RWPE1 (cell line): ENCODE data around the gene CCDC126.

Source experiments
- CTCF ChIA-PET: fragments of 350-600 bp; sonication (Branson Sonifier 250); formaldehyde crosslinking; extraction: SDS; loops from one replicate; lab custom pipeline; 2021; lab: Yijun Ruan, JAX
- POLR2A ChIA-PET: fragments of 400-600 bp; formaldehyde crosslinking; extraction: SDS; loops from one replicate; lab custom pipeline; 2020; ENCODE audit warnings: antibody characterized with exemption; ENCODE audit not compliant: low non-redundant PET; lab: Yijun Ruan, JAX
- DNase-seq: peaks from one replicate; pipeline ENCODE4 v3.0.0; 2012; ENCODE audit warnings: low spot score
- H3K27ac ChIP-seq: fragments of 450-650 bp; 2 replicates; pipeline ENCODE4 v1.5.1; 2017
- CTCF ChIP-seq: fragments of 450-650 bp; conservative IDR thresholded peaks from 2 replicates; pipeline ENCODE4 v1.5.1; 2017; ENCODE audit warnings: low read depth, mild to moderate bottlenecking

Gene CCDC126

GRCh38 chr7:23590529-23590928 is 6.7 kb upstream of the CCDC126 start:
- ChIA-PET POLR2A (no interaction called here), CTCF (no interaction called here)
- H3K27ac ChIP-seq: no peak overlapping the region
- no peak for TF ChIP-seq CTCF
- DNase-seq: no peak

- POLR2A ChIA-PET: no interaction called here
- no peak for TF ChIP-seq CTCF
- no peak overlapping the region for H3K27ac ChIP-seq
- CTCF ChIA-PET: interaction anchor here (0.6 kb wide), 1 partner anchor 57 kb away, joined by 4 read pairs; no protein-coding TSS in a partner anchor
- DNase-seq: no peak
Observed at GRCh38 chr7:23593706-23594105, 3.5 kb upstream of the CCDC126 start.

GRCh38 chr7:23594879-23595604 is 2.1 kb upstream of the CCDC126 start:
- TF ChIP-seq CTCF: no peak
- POLR2A ChIA-PET: no interaction called here
- CTCF ChIA-PET: interaction anchor here (0.7 to 0.8 kb wide), 3 partner anchors 15 to 1052 kb away, joined by 3 to 6 read pairs (median 4); no protein-coding TSS in a partner anchor
- peak; percentile 69 for DNase-seq
- H3K27ac ChIP-seq: no peak overlapping the region

- no peak overlapping the region for H3K27ac ChIP-seq
- ChIA-PET POLR2A (no interaction called here), CTCF (interaction anchor here (0.6 to 1.4 kb wide), 3 partner anchors 27 to 287 kb away, joined by 3 to 5 read pairs (median 4); no protein-coding TSS in a partner anchor)
- DNase-seq: peak; percentile 28
- TF ChIP-seq CTCF: no peak
Observed at GRCh38 chr7:23598296-23598695, 1.1 kb downstream of the CCDC126 start.

GRCh38 chr7:23600236-23600635 is 3.1 kb downstream of the CCDC126 start:
- ChIA-PET POLR2A (no interaction called here), CTCF (interaction anchor here (0.7 to 1.0 kb wide), 2 partner anchors 73 to 113 kb away, joined by 3 to 7 read pairs; no protein-coding TSS in a partner anchor)
- no peak for DNase-seq
- H3K27ac ChIP-seq: no peak overlapping the region
- no peak for TF ChIP-seq CTCF

GRCh38 chr7:23603632-23604295 is 6.6 kb downstream of the CCDC126 start:
- ChIA-PET CTCF (no interaction called here), POLR2A (no interaction called here)
- H3K27ac ChIP-seq: no peak overlapping the region
- no peak for DNase-seq
- no peak for TF ChIP-seq CTCF
